Measurements from ENCODE around the gene MPP1. TPM values are rescaled to one million over a fixed set of nuclear protein-coding genes. Genes with fewer than 3 reads are reported as not detected.

MPP1 gene
- total and polyA plus RNA-seq, 2 of the 8 experiments (the other 6 are each of a cell fraction or from before 2014, with no cell fraction given): 7.6 to 13.4 TPM

- TF ChIP-seq ATF2 (IDR thresholded peaks at IDR 0.05; ENCODE audit: low read length): no peak
- no peak for TF ChIP-seq TAF1 (IDR thresholded peaks at IDR 0.05; ENCODE audit: low read depth, low read length)
- TF ChIP-seq SP2 (IDR thresholded peaks at IDR 0.05; ENCODE audit: low read length): no peak
- no peak for TF ChIP-seq EZH2 (IDR thresholded peaks at IDR 0.05; ENCODE audit: low read depth, low read length, severe bottlenecking)
- no peak for TF ChIP-seq TBP (IDR thresholded peaks at IDR 0.05; ENCODE audit: low read depth, low read length)
- no peak overlapping the region for H2BK15ac ChIP-seq (ENCODE audit: low read length)
- no peaks in the 10 kb centered on the region for H4K20me1 ChIP-seq (replicated peaks in 1 of 2; ENCODE audit: control insufficient read depth in 1 of 2, insufficient read depth in 2 of 2, low read length in 2 of 2)
- no peak for DNase-seq (ENCODE audit: low read depth in 1 of 2, low spot score in 2 of 2)
- no peaks in the 10 kb centered on the region for H3K79me1 ChIP-seq (ENCODE audit: low read depth, low read length)
- H3K27ac ChIP-seq (ENCODE audit: low read depth, low read length): no peak overlapping the region
- no peak overlapping the region for H4K5ac ChIP-seq (ENCODE audit: insufficient read length, low read depth, low read length)
- no peaks in the 10 kb centered on the region for H3K27me3 ChIP-seq (replicated peaks in 1 of 4; ENCODE audit: control insufficient read depth in 3 of 4, extremely low read depth in 1 of 4, insufficient read depth in 3 of 4, low read length in 3 of 4)
- H4K91ac ChIP-seq (replicated peaks; ENCODE audit: insufficient read length, low read length): no peak overlapping the region
- H4K8ac ChIP-seq (ENCODE audit: extremely low read depth, insufficient read depth, low read length): no peak overlapping the region
- CTCF ChIA-PET (ENCODE audit: partially characterized antibody): no interaction called here
- FAIRE-seq: no peak
- no peak overlapping the region for H3K56ac ChIP-seq (replicated peaks; ENCODE audit: insufficient read length, low read depth, low read length)
- H3K4me3 ChIP-seq (ENCODE audit: extremely low read depth in 1 of 4, insufficient read depth in 2 of 4, low read depth in 3 of 4, low read length in 4 of 4): no peak overlapping the region
- H3K9ac ChIP-seq (replicated peaks in 1 of 4; ENCODE audit: extremely low read depth in 1 of 4, low read depth in 3 of 4, low read length in 3 of 4): no peak overlapping the region
- no peak overlapping the region for H2BK20ac ChIP-seq (ENCODE audit: low read length)
- H2BK120ac ChIP-seq (replicated peaks; ENCODE audit: low read depth, low read length): no peak overlapping the region
- H3K23ac ChIP-seq (ENCODE audit: insufficient read length): no peak overlapping the region
- no peaks in the 10 kb centered on the region for H3K23me2 ChIP-seq (ENCODE audit: low read depth, low read length)
- no peak overlapping the region for H2BK12ac ChIP-seq (ENCODE audit: low read depth, low read length)
- no peak overlapping the region for H3K14ac ChIP-seq (ENCODE audit: insufficient read length)
- H3K9me3 ChIP-seq (ENCODE audit: insufficient read depth in 2 of 2, low read depth in 1 of 2, low read length in 1 of 2): no peaks in the 10 kb centered on the region
- POLR2A ChIA-PET (ENCODE audit: partially characterized antibody): no interaction called here
- no peaks in the 10 kb centered on the region for H3K36me3 ChIP-seq (ENCODE audit: control insufficient read depth in 2 of 4, insufficient read depth in 4 of 4, low read length in 3 of 4)
- H2BK5ac ChIP-seq (ENCODE audit: low read depth, low read length): no peak overlapping the region
- H2AFZ ChIP-seq (ENCODE audit: low read length): no peak overlapping the region; the same call in 1 of the 2 replicates
- no peak overlapping the region for H3K18ac ChIP-seq (ENCODE audit: extremely low read depth, low read length)
- 79% methylated on average over 8 of the region's 8 CpGs; no CpG with 5 or more reads in 1 of the 2 experiments for WGBS, 2 experiments (ENCODE audit: extremely low coverage in 1 of 2, insufficient coverage in 1 of 2, insufficient read length in 1 of 2, insufficient replicate concordance in 2 of 2, low coverage in 1 of 2, low lambda C conversion rate in 2 of 2, missing lambda C conversion rate in 1 of 2)
- no peaks in the 10 kb centered on the region for H3K79me2 ChIP-seq (ENCODE audit: control insufficient read depth in 1 of 2, insufficient read depth in 2 of 2, low read length in 2 of 2)
- no peaks in the 10 kb centered on the region for H3K4me1 ChIP-seq (replicated peaks in 1 of 4; ENCODE audit: control insufficient read depth in 3 of 4, insufficient read depth in 4 of 4, low read length in 3 of 4)
- no peak overlapping the region for H2AK5ac ChIP-seq (ENCODE audit: low read depth, low read length)
- H3K4me2 ChIP-seq (ENCODE audit: insufficient read depth in 1 of 2, low read depth in 2 of 2, low read length in 2 of 2): no peak overlapping the region
- H3K4ac ChIP-seq (replicated peaks; ENCODE audit: insufficient read length, low read depth, low read length): no peak overlapping the region
Measured at GRCh38 chrX:154734061-154734781, 71.1 kb downstream of the MPP1 start.

Data from H1 (cell line).